GM18499 (cell line): ENCODE data around the gene S100A8.
"Not testable (repeated sequence)": the region's sequence is repeated elsewhere in the genome, so short reads cannot be mapped to it uniquely, and the experiment has no call there.

Experiments used
- ATAC-seq: cut with Tn5 transposase; IDR thresholded peaks from one replicate; pipeline ENCODE4 v1.9.1; 2021; ENCODE audit warnings: moderate number of reproducible peaks; ENCODE audit not compliant: insufficient read depth, unreplicated experiment

S100A8 gene

DNA sequence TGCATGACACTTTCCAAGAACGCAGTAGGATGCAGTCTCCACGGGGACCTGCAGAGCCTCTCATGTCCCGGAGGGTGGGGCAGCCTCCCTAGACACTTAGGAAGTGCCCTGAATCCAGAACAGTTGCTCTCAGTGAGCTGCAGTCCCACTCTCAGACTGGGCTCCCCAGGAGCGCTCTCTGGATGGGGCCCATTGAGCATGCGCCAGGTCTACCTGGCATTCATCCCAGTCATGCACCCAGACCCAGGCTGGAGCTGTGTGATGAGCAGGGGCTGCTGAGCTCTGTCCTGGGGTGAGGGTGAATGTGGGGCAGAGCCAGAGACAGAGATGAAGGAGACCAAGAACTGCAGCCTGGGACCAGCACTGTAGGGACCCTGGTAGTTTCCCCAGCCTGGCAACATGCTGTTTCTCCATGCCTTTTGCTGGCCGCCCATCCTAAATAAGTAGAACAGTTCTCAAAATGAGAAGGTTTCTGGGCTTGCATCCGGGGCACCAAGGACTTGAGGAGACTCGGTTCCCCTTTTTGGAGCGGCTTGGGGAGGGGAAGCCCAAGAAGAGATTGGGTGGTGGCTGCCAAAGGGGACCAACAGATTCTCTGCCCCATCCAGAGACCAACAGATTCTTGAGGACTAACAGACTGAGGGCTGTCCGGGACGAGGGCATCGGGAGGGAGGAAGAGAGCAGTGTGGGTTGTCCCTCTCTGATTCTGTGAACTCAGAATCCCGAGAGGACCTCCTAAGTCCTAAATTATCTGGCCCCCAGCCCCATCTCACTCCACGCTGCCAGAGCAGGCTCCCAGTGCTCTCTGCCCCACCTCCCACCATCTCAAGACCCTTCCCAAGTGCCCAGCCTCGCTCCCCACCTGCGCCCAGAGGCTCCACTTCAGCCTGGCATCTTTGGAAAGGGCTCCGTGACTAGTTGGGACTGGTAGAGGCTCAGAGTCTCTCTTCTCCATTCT, 41.2 kb downstream of the S100A8 start:
- no peak for ATAC-seq

DNA sequence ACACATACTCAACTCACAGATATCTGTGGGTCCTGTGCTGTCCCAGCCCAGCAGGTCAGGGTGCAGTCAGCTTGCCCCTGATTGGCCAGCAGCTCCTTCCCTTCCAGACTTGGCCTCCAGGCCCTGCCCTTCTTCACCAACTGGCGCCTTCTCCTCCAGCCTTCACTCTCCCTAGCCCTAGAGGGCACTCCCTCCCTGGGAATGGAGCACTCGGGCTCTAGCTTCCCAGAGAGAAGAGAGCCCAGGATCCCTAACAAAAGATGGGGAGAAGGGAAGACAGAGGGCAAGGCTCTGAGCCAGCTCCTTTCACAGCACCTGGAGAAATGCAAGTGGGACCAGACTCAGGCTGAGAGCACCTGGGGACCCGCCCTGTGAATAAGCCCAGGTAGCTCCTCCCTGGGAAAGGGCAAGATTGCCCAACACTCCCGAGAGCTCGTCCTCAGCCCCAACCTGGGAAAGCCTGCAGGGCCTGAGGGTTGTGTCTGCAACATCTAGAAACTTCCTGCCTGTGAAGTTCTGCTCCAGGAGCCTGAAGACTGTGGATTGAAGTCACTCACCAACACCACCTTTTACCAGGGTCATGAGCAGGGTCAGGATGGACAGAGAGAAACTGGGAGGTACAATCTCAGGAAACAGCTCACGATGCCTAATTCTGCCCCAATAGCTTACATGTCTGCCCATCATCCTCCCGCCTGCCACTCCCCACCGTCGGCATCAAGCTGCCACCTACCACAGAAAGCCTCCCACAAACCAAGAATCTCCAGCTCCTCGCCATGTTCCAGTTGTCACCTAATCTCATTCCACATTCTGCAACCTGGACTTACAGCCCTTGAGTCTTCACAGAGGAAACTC, 42.1 kb downstream of the S100A8 start, which contains the start of gene PGLYRP4:
Gene PGLYRP4 (minus strand): TSS at position 331 of the 852 bp plus-strand sequence. CDS start 909 bp downstream, outside the sequence.
- no peak for ATAC-seq

DNA sequence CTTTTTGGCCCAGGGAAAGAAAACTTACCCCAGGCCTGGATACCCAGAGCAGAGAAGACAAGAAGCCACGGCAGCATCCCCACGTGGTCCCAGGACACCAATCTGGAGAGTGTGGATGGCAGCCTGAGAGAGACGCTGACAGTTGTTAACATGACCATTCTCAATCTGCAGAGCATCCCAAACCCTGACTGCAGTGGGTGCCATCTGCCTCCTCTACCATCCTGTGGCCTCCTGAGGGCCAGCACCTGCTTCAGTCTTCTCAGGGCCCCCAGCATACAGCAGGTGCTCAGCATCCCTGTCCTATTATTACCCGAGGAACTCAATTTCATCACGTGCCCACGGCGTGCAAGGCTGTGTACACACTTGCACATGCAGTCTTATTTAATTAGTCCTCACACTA, 43.0 kb downstream of the S100A8 start:
- no peak for ATAC-seq

DNA sequence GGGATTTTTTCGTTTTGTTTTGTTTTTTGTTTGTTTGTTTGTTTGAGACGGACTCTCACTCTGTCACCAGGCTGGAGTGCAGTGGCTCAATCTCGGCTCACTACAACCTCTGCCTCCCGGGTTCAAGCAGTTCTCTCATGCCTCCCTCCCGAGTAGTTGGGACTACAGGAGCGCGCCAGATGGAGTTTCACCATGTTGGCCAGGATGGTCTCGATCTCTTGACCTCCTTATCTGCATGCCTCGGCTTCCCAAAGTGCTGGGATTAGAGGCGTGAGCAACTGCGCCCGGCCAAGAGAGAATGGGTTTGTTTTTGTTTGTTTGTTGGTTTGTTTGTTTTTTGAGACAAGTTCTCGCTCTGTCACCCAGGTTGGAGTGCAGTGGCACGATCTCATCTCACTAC, 43.8 kb downstream of the S100A8 start:
- not testable (repeated sequence) for ATAC-seq

DNA sequence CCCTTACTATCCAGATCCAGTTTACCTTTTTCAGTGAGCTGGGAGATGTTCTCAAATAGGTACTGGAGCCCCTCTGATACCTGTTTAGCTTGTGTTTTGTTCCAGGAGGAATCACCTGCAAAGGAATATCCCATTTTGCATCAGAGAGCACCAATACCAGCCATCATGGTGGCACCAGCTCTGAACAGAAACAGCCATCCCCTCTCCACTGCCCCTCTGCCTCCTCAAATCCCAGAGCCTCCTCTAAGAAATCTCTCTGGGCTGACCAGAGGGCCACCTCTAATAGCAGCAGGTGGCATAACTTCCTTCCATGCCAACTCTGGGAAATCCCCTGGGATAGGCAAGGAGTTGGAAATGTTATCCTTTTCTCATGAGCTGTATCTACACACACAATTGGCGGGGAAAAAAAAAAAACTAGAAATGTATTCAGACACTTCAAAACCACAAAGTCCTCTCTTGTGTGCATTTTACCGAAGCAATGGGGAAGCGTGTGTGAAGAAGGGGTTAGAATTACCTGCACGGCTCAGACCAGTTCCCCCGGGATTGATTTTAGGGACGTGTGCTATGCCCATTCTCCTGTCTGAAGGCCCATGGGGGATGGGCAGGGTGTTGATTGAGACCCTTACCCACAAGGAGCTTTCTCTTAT, 44.7 kb downstream of the S100A8 start:
- ATAC-seq = no peak

DNA sequence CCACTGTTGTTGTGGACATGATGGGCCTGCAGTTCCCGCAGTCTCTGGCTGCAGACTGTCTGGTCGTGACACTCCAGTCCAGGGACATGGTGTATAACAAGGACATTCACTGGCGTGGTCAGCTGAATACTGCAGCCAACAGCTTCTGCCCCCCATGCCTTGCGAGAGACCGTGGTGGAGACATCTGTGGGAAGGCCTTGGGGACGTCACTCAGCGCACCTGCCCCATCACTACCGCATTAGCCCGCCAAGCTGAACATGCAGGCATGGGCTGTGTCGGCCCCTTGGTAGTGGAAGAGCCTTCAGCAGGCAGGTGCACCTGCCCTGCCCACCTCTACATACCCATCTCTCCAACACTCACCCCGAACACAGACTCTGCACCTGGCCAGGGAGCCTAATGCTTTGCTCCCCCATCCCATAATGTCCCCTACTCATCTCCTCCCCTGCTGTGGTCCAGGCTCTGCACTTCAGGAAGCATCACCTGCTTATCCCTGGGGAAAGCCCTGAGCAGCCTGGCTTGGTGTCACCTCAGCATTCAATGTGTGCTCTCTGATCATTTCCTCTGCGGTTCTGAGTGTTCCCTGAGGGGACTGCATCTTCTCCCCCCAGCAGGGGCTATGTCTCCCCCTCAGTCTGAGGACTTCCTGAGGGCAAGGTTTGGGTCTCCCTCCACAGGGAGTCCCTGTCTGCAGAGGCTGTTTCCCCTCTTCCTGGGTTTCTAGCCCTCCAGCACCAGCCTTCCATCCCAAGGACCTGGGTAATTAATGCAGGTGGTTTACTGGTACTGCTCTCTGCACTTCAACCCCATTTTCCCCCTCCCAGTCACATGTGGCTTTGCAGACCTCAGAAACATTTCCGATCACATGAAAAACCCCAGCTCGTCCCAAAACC, 45.4 kb downstream of the S100A8 start:
- ATAC-seq = no peak

DNA sequence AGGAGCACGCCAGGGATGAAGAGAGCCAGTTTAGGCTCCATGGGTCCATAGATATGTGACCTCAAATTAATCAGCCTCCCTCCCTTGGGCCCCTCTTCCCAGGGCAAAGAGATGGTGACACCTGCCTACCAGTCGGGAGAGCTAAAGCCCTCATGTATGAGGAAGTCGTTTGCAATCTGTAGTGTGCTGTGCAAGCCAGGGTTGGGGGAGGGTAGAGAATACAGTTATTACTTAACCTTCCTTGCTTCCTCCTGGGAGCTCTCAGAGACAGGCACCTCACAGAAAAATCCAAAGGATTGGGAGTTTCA, 46.2 kb downstream of the S100A8 start:
- ATAC-seq = no peak

DNA sequence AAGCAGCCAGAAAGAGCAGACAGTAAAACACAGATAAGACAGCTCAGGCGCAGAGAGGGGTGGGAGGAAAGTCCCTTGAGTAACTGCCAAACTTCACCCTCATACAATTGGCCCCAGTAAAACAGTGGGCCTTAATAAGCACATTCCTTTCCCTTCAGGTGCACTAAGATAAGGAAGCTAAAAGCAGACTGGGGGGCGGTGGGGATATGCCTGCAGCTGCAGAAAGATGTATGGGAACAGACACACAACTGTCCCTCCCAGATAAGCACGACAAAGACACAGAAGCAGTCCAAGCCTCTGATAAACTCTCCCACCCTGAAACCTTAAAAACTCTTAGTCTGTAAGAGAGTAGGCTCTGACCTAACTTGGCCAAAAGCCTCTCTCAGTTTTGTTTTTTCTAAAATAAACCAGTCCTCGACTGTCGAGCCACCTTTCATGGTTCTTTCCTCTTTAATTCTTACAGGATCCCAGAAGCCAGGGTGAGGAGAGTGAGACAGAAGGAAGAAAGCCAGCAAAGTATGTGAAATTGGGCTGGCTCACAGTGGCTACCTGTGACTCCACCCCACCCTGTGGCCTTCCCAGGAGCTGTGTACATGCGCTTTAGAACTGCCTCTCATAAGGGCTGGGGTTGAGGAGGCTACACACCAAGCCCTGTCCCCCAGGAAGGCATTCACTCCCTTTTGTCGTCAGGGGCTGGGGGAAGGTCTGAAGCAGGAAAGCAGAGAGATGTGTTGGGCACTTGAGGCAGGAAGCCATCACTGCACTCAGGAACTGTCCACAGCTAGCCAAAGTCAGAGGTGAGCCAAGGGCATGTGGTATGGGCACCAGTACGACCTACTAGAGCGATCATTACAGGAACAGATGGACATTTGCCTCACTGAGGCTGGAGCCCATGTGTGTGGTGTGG, 46.8 kb downstream of the S100A8 start:
- ATAC-seq = no peak

DNA sequence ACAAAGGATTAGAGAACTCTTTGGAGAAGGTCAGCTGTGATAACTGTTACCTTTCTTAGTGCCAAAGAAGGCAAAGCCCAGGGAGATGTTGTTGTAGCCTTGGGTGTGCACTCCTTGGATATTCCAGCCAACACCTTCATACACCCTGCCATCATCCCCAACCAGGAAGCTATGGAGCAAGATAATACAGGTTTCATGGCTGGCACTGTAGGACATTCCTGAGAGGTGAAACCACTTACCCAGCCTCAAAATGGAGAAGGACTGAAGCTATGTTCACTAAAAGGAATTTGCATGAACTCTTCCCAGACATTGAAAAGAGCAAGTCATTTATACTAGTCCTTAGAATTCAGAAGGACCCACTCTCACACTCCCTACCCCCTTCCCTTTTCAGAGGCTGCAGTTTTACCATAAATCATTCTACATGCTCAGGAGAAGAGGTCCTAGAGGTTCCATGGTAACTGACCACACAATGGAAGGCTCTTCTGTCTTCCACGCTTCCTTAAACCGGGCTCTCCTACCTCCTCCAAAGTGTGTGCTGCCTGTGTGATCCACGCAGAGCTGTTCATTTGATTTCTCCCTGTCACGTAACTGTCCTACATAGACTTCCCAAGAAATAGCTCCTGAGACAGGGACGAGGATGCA, 47.7 kb downstream of the S100A8 start:
- ATAC-seq = no peak

DNA sequence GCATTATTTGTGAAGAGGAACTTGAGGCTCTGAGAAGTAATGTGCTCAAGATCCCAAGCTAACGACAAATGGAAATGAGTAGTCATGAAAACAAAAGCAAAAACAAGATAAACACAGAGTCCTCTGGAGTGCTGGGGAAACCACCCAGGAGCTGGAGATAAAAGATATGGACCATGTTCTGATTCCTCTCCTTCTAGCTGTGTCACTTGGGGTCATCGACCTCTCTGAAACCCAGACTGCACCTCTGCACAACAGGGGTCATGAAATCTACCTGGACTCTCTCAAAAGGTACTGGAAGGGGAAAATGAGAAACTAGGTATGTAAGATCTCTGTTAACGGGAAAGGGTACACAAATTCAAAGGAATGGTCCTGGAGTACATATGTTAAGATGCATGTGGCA, 48.7 kb downstream of the S100A8 start:
- no peak for ATAC-seq

DNA sequence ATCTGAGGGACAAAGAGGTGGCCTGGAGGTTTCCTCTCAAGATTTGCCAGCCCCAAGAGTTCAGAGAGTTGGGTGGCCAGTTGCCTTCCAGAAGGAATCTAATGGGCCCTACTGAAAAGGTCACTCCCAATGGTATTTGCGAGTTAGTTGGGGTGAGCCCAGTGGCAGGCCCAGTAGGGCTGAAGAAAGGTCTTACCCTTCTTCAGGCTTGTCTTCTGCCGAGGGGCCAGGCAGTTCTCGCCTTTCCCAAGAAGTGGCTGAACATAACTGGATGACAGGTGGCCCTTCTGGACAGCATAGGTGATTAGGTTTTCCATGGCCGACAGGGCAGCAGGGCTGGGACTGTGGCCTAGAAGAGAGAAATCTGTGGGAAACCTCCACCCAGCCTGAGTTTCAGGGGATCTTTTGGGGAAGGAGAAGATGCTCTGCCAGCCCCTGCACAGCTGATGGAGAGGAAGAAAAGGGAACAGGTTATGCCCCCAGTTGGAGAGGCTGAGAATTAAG, 49.4 kb downstream of the S100A8 start:
- ATAC-seq = no peak

DNA sequence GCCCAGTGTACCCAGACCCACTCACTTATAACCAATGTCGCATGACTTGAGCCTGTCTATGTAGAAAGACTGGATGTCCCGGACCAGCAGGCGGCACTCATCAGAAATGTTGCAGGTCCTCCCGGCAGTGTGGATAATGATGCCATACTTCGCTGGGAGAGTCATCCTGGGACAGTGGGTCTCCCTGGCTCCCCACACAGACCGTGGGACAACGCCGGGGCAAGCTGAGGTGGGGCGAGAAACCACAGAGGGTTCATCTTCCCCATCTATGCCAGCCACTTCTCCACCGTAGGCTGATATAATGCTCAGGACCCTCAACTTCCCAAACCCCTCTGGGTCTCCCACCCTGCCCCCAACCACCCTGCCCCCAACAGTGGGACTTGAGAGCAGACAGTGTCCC, 50.5 kb downstream of the S100A8 start:
- ATAC-seq = no peak
